CD4-positive, alpha-beta T cell treated with Interleukin-12 subunit alpha and Interleukin-12 subunit beta, for 1 hour (primary cell): ENCODE measurements around the gene HTN1.
"Not testable (repeated sequence)": the region's sequence is repeated elsewhere in the genome, so short reads cannot be mapped to it uniquely, and the experiment has no call there.

Source experiments
- DNase-seq: peaks from one replicate; pipeline ENCODE4 v3.0.0-alpha.2; 2020

The HTN1 gene

GRCh38 chr4:70050138-70050537, at the start of gene HTN1:
HTN1 (plus strand) TSS chr4:70050438; CDS start chr4:70053077, 2,639 bp downstream.
- not testable (repeated sequence) for DNase-seq

- DNase-seq = no peak
These were observed 49.5 kb upstream of the HTN1 start for GRCh38 chr4:70000711-70001110.

- DNase-seq = no peak
These were observed 47.7 kb upstream of the HTN1 start for GRCh38 chr4:70002507-70002906.

GRCh38 chr4:70008771-70009170, 41.5 kb upstream of the HTN1 start:
- DNase-seq = no peak

- DNase-seq = not testable (repeated sequence)
These were observed 31.2 kb upstream of the HTN1 start for GRCh38 chr4:70019006-70019405.

- no peak for DNase-seq
These were observed 27.0 kb upstream of the HTN1 start for GRCh38 chr4:70023218-70023617.

GRCh38 chr4:70027011-70027410, 23.2 kb upstream of the HTN1 start:
- no peak for DNase-seq

GRCh38 chr4:70028159-70028558, 22.1 kb upstream of the HTN1 start, which contains the start of gene HTN3:
HTN3 (plus strand) TSS chr4:70028459; CDS start chr4:70030741, 2,282 bp downstream.
- DNase-seq = not testable (repeated sequence)

GRCh38 chr4:70037559-70037958, 12.7 kb upstream of the HTN1 start:
- not testable (repeated sequence) for DNase-seq

GRCh38 chr4:70039928-70040327, 10.3 kb upstream of the HTN1 start:
- DNase-seq = not testable (repeated sequence)

- DNase-seq = no peak
These were observed 8.5 kb upstream of the HTN1 start for GRCh38 chr4:70041652-70042286.

- DNase-seq = not testable (repeated sequence)
These were observed 6.3 kb downstream of the HTN1 start for GRCh38 chr4:70056534-70056933.

- DNase-seq = no peak
These were observed 7.4 kb downstream of the HTN1 start for GRCh38 chr4:70057651-70058050.

GRCh38 chr4:70059149-70059548, 8.9 kb downstream of the HTN1 start:
- DNase-seq = no peak

- DNase-seq = no peak
These were observed 11.8 kb downstream of the HTN1 start for GRCh38 chr4:70062000-70062399.

- DNase-seq = no peak
These were observed 30.0 kb downstream of the HTN1 start for GRCh38 chr4:70080205-70080604.

GRCh38 chr4:70099206-70099605, 49.0 kb downstream of the HTN1 start:
- DNase-seq = no peak
